HEK293 (cell line): ENCODE measurements around the gene CXCL8.

Experiments used
- CTCF ChIP-seq: fragments of 450-650 bp; formaldehyde crosslinking; IDR thresholded peaks from 2 replicates; pipeline ENCODE4 v1.5.1; 2016; ENCODE audit warnings: missing biosample characterization, missing genetic modification characterization
- KLF16 ChIP-seq: fragments of 450-650 bp; formaldehyde crosslinking; IDR thresholded peaks from 2 replicates; pipeline ENCODE4 v1.5.1; 2017; ENCODE audit warnings: missing biosample characterization, missing genetic modification characterization
- MYNN ChIP-seq: fragments of 450-650 bp; formaldehyde crosslinking; IDR thresholded peaks from 2 replicates; pipeline ENCODE4 v1.5.1; 2016; ENCODE audit warnings: missing biosample characterization, missing genetic modification characterization, borderline replicate concordance
- PRDM1 ChIP-seq: fragments of 450-650 bp; formaldehyde crosslinking; IDR thresholded peaks from 2 replicates; pipeline ENCODE4; 2016; ENCODE audit warnings: missing biosample characterization, missing genetic modification characterization
- PRDM4 ChIP-seq: fragments of 450-650 bp; formaldehyde crosslinking; IDR thresholded peaks from 2 replicates; pipeline ENCODE4 v1.5.1; 2017; ENCODE audit warnings: missing biosample characterization, missing genetic modification characterization
- REST ChIP-seq: fragments of 450-650 bp; formaldehyde crosslinking; IDR thresholded peaks from 2 replicates; pipeline ENCODE4 v1.5.1; 2016; ENCODE audit warnings: missing biosample characterization, missing genetic modification characterization
- TSHZ1 ChIP-seq: fragments of 450-650 bp; formaldehyde crosslinking; IDR thresholded peaks from 2 replicates; pipeline ENCODE4 v1.5.1; 2016; ENCODE audit warnings: missing biosample characterization, missing genetic modification characterization, borderline replicate concordance
- ZBTB11 ChIP-seq: fragments of 450-650 bp; formaldehyde crosslinking; conservative IDR thresholded peaks from 2 replicates; pipeline ENCODE4 v1.5.1; 2016; ENCODE audit warnings: low read depth, missing biosample characterization, missing genetic modification characterization
- ZBTB20 ChIP-seq: fragments of 450-650 bp; formaldehyde crosslinking; IDR thresholded peaks from 2 replicates; pipeline ENCODE4 v1.5.1; 2016; ENCODE audit warnings: missing biosample characterization, missing genetic modification characterization
- ZBTB49 ChIP-seq: fragments of 450-650 bp; formaldehyde crosslinking; IDR thresholded peaks from 2 replicates; pipeline ENCODE4 v1.5.1; 2016; ENCODE audit warnings: missing biosample characterization, missing genetic modification characterization, low read depth
- ZNF114 ChIP-seq: fragments of 450-650 bp; formaldehyde crosslinking; IDR thresholded peaks from 2 replicates; pipeline ENCODE4 v1.5.0; 2017; ENCODE audit warnings: missing biosample characterization, missing genetic modification characterization
- ZNF513 ChIP-seq: fragments of 450-650 bp; IDR thresholded peaks from 2 replicates; pipeline ENCODE4 v1.5.1; 2018; ENCODE audit warnings: missing biosample characterization, missing genetic modification characterization
- ZNF664 ChIP-seq: fragments of 450-650 bp; formaldehyde crosslinking; IDR thresholded peaks from 2 replicates; pipeline ENCODE4 v1.5.1; 2016; ENCODE audit warnings: missing biosample characterization, missing genetic modification characterization

GRCh38 chr4:73718375-73719373 is 21.7 kb upstream of the CXCL8 start:
- no peak for TF ChIP-seq PRDM4 (tag by site-specific recombination)
- TF ChIP-seq ZBTB11 (tag by site-specific recombination): no peak
- no peak for TF ChIP-seq CTCF (tag by site-specific recombination)
- no peak for TF ChIP-seq MYNN (tag by site-specific recombination)
- TF ChIP-seq ZNF513 (tag by site-specific recombination): no peak
- TF ChIP-seq TSHZ1: no peak
- no peak for TF ChIP-seq ZBTB20 (tag by site-specific recombination)
- TF ChIP-seq ZNF664 (tag by site-specific recombination): no peak
- no peak for TF ChIP-seq ZNF114
- TF ChIP-seq ZBTB49 (tag by site-specific recombination): no peak
- no peak for TF ChIP-seq PRDM1 (tag by site-specific recombination)
- no peak for TF ChIP-seq KLF16
- TF ChIP-seq REST: no peak
